Activated CD4-positive, alpha-beta T cell treated with anti-CD3 and anti-CD28 coated beads, Interleukin-2, Interleukin-6, amounts not matched to agents 100 ng/mL and 50 ng/mL, durations not matched to agents 16 hours and 8 hours (primary cell): ENCODE results near the gene CGNL1.

Experiments used
- DNase-seq: peaks from one replicate; pipeline ENCODE4 v3.0.0-alpha.2; 2020

Gene CGNL1

DNA sequence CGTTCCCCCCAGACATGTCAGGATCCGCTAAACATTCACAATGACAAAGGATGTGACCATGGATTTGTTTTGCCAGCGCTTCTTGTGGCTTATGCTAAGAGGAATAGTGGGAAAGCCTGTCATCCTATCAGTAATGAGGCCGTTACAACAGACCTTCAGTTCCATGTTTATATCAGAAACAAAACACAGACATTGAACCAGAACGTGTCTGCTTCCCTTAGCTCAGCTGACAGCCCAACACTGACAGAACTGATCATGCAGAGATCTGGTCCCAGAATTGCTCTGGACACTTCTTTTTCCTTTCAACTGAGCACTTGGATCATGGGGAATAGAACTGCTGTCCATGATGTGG, 157.1 kb downstream of the CGNL1 start:
- no peak for DNase-seq

DNA sequence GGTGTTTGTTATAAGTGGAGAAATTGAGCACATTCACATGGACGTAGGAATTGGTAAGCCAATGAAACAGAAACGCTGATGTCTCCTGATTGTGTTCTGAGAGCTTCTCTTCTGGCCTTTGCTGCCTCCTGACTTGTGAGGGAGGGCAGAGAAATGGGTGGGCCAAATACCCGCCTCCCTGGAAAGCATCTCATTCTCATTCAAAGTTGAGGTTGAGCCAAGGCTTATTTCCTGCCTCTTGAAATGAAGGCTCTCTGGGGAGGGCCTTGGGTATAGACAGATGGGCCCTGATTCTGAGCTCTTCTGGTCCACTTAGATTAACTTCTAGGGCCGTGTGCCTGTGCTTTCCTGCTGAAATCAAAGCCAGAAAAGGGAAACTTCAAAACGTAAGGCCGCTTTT, 158.0 kb downstream of the CGNL1 start:
- no peak for DNase-seq

DNA sequence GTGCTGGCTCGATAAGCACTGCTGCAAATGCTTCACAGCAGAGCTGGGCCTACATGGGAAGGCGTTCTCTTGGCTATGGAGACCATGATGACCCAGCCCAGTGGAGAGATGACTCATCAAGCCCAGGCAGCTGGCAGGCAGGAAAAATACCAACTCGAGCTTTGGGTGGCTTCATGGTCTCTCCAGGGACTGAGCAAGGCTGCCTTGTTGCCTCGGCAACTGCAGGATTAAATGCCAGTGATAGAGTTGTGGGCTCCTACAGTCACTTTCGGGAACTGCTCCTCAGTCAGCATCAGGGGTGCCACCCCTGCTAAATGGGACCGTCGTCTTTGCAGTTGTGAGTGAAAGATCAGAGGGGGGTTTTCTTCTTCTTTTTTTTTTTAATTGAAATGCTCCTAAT, 160.8 kb downstream of the CGNL1 start:
- DNase-seq, result no peak

DNA sequence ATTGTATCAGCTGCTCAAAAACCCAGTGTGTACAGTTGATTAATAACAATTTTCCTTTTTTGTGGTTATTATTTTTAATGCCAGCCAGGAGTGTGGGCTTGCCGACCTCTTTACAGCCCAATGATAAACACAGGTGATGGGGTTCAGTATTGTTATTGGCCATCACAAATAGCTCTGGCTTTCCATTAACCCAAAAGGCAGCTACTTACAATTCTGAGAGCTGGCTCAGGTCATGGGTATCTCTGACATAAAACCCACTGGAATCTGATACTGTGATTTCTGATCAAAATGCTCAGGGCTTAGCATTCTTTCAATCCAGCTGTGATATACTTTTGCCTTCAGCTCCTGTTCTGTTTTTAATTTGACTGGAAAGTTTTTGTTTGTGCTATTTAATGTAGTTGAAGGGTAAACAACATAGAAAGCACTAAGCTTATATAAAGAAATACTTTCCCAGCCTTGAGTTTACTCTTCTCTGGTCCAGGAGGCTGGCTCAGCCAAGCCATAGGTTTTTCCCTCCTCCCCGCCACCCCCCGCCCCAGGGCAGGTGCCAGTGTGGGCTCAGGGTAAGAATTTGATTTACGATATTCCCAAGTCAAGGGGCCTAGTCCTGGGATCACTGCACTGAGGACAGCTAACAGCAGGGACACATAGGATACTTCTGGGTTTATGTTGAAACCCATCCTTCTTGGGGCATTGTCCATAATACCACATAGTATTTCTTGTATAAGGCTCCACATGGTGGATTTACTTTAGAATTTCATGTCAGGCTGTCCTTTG, 161.4 kb downstream of the CGNL1 start:
- no peak for DNase-seq

DNA sequence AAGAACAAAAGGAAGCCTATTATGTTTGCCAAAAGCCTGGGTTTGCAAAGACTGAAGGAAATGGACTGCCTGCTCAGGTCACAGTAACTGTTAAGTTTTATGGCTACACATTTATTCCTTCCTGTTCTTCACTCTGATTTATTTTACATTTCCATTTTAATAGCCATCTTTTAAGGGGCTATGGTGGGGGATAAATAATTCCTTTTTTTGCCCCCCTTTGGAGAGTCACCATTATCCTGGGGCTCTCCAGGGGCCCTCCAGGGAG, 161.9 kb downstream of the CGNL1 start:
- DNase-seq, result no peak

DNA sequence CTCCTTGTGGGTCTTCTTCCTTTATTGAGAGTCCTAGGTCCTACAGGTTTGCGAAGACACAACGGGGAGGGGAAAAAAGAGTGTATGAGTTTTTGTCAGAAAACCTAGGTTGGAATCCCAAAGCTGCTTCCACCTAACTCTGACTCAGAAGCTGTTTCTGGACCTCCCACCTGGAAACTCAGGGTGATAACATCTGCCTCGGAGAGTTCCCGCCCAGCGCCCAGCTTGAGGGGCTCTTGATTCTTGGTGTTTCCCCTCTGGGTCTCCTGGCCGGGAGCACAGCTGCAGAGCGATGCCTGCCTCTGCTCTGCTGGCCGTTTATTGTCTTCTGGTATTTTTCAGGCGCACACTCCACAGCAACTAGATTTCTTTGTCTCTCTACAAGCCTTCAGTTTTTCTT, 162.5 kb downstream of the CGNL1 start:
- DNase-seq, result no peak

DNA sequence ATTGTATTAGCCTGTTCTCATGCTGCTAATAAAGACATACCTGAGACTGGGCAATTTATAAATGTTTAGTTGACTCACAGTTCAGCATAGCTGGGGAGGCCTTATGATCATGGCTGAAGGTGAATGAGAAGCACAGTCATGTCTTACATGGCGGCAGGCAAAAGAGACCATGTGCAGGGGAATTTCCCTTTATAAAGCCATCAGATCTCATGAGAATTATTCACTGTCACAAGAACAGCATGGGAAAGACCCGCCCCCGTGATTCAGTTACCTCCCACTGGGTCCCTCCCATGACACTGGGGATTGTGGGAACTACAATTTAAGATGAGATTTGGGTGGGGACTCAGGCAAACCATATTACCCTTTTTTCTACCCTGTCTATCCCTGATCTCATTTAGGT, 163.9 kb downstream of the CGNL1 start:
- DNase-seq, result no peak

DNA sequence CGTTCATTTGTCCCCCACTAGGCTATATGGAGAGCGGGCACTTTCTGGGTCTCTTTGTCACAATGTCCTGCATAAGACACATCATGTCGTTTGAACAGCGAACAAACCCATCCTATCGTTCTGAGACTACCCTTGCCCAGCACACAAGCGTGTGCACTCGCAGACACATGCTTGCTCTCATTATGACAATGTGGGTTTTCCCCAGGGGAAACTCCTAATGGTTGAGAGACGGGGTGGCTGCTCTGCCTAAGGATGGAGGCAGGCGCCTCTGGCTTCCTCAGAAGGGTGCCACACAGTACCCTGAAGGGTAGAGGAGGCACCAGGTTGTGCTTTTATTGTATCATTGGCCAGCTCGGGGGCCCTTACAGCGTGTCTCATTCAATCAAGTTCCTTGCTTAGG, 164.4 kb downstream of the CGNL1 start:
- DNase-seq, result peak; percentile 76

DNA sequence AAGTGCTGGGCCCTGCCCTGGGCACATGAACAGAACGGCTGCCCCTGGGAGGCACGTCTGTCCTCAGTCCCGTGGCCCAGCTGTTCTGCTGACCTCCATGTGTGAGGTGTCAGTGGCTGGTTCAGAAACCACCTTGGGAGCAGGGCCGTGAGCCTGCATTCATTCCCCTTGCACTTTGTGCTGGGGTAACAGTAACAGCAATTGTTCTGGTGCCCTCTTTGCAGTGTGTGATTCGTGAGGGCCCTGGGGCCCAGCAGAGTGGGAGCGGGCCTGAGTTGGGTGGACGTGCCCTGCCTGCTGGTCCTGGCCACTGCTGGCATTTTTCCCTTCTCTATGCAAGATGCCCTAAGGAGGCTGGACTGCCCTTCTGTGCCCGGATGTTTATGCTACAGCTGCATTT, 165.0 kb downstream of the CGNL1 start:
- no peak for DNase-seq

DNA sequence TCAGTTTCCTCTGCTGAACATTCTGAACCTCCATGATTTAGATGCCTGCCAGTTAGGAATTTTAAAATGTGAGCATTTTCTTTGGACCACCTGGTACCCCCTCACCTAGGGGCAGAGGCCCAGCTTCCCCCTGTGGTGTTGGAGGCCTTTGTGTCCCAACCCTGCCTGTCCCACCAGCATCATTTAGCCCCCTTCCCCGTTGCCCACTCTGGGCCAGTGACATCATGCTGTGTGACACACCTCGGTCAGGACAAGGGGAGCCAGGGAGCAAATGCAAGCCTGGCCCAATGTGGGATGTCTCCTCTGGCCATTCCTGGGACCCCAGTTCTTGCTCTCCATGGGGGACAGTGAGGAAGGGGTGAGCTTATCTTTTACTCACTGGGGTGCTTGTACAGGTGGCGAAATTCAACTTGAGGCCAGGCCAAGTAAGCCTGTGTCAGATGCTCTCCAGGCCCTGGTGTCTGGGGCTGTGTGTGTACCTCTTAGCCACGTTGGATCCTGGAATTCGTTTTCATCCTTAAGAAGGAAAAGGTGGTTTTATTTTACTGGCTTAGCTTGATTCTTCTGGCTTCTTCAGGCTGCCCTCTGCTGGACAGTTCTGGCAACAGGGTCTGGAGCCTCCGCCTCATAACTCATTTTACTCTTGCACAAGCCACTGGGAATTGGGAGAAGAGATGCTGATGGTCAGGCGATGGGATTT, 165.7 kb downstream of the CGNL1 start:
- peak; percentile 49 for DNase-seq

DNA sequence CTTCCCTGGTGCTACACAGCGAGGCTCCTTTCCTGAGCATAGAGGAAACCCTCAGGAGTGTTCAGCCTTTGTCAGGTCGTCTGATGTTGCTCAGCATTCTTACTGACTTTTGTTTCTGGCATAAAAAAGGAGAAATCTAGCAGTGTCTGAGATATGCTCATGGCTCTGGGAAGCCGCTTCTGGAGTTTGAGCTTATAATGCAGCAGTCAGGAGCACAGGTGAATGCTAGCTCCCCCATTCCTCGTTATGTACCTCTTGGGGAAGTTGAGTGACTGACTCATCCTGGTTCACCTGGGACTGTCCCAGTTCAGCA, 166.2 kb downstream of the CGNL1 start:
- no peak for DNase-seq

DNA sequence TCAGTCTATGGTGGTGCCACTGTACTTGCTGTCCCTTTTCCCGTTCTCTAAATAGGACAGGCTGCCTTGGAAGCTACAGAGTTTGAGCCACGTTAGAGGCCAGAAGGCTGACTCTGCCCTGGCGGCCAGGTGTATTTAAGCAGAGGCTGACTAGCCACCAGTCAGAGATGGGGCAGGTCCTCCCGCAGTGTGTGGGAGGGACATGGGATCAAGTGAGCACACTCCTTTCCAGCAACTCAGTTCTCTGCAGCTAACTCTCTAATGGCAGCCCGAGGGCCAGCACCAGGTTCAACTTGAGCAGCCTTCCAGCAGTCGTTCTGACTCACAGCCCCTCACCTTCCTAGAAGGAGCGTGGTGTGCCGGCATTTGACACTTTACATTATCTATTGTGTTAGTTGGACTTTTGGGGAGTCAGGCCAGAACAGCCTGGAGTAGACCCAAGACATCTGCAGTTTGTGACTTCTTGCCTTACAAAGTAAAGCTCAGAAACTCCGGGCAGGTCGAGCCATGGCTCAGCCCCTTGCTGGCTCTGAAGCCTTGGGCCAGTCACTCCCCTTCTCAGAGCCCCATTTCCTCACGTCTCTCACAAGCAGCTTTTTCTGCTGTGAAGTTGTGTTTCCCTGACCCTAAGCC, 168.7 kb downstream of the CGNL1 start:
- DNase-seq, result no peak

DNA sequence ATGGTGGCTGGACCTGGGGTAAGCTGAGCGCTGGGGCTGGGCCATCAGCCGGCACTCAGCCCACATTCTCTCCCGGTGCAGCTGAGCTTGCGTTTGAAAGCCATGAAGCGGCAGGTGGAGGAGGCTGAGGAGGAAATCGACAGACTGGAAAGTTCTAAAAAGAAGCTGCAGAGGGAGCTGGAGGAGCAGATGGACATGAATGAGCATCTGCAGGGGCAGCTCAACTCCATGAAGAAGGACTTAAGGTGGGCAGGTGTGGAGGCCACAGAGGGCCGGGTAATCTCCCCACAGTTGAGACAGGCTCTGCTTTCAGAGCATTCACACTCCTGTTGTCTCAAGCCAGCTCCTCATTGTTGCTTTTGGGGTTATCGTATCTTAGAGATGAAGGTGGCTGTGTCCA, 169.7 kb downstream of the CGNL1 start:
- no peak for DNase-seq

DNA sequence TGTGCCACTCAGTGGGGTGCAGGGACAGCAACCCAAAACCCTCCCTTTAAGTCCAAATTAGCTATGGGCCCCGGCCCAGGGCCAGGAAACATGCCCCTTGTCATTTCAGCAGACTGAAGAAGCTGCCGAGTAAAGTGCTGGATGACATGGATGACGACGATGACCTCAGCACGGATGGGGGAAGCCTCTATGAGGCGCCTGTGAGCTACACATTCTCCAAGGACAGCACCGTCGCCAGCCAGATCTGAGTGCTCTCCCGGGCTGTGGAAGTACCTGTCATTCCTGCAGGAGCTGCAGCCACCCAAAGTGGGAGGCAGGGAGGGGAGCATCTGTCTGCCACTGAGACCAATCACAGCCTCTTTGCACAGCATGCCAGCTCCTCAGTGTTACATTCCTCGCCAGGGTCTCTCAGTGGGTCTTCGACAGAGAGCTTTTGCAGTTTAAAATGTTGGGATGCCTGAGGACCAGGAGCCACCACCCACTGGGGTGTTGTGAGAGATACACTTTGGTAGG, 171.0 kb downstream of the CGNL1 start:
- no peak for DNase-seq

DNA sequence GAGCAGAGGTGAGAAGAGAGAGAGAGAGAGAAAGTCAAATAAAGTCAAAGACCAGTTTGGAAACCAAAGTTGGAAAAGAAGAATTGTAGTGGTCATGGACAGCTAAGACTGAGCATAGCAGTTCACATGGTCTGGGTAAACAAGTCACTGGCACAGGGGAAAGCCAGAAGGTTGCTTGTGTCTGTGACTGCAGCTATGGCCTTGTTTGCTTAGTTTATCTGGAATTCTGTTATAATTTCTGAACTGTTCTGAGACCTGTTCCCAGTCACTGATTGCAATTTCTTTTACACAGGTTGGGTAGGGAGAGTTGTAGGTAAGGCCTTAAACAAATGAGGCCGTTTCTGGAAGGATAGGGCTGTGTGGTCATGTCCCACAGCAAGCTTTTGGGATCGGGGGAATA, 172.0 kb downstream of the CGNL1 start:
- no peak for DNase-seq

DNA sequence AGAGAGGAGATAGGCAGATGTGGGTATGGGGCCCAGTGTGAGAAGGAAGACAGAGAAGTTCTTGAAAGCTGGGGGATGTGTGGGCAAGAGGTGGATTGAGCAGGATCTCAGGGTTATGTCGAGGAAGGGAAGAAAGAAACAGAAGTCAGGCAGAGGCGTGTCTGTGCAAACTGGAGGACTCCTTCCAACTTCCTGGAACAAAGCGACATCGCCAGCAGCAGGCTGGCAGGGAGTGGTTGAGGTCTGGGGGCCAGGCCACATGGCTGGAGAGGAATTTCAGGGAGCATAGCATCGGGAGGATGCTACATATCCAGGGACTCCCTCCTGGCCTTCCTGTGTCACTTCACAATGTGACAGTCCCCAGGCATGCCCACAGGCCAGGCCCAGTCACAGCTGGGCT, 172.5 kb downstream of the CGNL1 start:
- no peak for DNase-seq

DNA sequence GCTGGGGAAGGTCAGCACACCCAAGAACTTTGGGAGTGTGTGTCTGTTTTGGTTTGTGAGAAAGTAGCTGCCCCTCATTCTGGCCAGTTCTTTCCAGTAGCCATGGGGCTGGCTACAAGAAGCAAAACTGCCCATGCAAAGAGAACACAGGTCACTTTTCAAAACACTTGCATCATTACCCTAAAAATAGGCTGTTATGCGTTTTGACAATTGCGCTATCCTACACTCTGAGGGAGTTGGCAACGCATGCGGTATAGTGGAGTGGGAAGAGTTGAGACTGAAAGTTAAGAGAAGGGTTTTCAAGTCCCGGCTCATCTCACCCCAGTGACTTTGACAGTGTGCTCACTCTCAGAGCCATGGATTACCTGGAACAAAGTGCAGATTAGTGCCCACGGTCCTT, 173.6 kb downstream of the CGNL1 start:
- no peak for DNase-seq

DNA sequence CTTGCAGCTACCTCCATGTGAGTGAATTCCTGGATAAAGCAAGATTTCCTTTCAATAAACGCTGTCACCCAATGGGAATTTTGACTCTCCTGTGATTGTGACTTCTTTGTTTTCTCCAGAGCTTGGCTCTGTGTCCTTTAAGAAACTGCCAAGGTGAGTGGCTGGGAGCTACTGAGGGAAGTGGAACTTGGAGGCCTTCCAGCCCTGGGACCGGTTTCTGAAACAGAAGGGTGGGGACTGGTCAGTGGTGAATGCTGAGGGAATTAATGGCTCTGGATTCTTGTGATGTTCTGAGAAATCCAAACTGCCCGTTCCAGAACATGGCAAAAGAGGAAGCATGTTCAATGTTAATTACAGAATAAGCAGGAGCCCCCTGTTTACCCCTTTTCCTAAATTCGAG, 174.3 kb downstream of the CGNL1 start:
- no peak for DNase-seq

DNA sequence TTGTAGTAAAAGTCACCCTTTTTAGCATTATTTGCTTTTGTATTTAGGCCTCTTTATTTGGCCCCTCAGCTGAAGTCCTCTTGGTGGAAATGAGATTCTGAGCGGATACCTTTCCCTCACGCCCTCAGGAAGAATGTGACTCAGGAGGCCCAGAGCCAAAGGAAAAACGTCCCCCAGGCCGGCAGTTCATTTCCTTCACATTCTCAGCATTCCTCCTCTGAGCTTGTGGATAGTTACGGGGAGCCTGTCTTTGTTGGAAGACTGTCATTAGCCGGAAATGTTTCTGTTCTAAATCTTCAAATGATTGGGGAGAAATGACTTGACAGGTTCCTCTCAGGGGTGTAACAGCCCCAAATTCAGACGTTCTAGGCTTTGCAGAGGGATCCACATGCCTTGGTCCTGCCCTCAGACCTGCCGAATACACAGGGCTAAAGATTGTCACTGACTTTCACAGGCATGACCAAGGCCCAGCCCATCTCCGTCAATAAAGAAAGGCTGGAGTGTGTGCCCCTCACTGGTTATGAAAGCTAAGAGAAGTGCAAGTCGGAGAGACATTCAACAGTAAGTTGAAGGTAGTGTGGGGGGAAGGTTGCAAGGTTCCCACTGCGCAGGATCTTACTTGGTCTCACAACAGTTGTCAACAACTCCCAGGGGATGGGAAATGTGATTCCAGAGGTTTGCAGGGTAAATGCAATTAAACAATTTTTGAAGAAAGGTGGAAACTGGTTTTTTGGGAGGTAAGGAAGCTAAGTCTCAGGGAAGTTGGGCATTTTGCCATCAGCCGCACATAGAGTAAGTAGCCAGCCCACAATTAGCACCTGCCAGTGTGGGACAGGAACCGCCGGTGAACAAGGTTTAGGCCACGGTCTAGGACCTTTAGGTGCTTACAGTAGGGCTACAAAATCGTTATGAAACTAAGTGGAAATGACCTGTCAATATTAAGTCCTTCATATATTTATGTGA, 175.7 kb downstream of the CGNL1 start:
- DNase-seq, result no peak

DNA sequence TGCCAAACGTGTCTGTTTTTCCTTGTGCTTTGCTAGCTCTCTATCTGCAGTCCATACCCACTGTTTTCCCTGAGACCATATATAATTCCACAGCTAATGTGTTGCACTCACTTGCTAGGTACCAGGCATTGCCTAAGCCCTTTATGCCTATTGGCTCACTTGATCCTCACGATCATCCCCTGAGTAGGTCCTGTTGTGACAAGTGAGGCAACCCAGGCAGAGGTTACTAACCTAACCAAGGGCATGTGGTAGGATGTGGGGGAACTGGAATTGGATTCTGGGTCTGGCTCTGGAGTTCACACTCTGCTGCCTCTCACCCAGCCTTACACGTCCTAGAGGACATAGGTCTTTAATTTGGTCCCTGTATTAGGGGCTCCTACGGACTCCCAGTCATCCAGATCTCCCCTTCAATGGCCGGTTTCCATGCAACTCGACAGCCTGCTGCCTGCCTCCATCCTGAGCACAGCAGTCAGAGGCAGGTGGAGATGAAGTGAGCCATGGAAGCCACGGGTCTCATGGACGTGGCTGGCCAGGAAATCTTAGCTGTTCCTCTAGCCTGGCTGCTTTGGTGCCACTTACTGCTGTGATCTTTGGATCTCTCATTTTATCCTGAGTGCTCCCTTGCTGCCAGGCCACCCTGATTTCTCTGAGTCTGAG, 176.5 kb downstream of the CGNL1 start:
- no peak for DNase-seq

DNA sequence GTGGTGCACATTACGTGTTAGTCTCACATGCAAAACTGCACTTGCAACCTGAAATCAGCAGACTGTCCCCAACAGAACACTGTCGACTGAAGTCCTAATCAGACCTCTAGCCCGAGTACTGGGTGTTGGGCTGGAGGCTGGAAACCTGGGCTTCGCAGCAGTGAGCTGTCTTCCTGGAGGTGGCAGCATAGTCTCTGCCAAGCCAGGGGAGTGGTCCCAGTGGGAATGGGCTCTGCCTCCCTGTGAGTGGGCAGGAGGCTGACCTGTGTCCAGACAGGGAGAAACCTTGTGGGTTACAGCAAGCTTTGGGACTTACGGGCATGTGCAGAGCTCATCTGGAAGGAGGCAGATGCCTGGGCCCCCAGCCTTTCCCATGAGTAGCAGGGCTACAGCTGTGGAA, 177.2 kb downstream of the CGNL1 start:
- DNase-seq, result no peak

DNA sequence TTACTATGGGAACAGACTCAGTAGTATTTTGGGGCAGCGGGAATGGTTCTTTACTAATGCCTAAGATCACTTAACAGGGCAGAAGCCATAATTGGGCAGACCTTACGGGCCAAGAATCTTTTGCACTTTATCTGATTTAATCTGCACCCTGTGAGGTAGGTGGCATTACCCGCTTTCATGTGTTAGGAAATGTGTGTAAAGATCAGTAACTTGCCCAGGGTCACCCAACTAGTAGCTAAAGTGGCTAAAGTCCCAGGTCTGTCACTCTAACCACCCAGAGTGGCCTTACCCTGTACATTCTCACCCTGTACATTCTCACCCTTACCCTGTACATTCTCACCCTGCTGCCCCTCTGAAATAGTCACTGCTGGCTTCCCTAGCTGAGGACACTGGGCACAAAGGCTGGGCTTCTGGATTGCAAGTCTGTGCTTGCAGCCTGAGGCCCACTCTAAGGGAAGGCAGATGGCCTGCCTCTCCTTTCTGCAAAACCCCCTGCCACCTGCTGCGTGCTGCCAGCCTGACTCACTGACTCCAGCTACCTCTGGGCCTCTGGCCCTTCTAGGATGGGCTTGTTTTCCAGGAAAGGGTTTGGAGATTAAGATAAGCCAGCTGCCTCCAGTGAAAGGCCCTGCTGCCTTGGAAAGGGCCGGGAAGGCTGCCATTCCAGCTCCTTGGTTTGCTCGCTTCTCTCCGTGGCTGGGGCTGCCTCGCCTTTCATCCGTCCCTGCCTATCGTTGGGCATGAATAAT, 177.9 kb downstream of the CGNL1 start:
- no peak for DNase-seq
